Spleen (tissue), 7 donors: ENCODE measurements around the gene SDK1.

Experiments used
- CTCF ChIP-seq, 11 experiments: fragments of 200-600 bp in 7 of 11; fragments of 450-650 bp in 4 of 11; sonication (generic) in 4 of 11; IDR thresholded peaks in 8 of 11; conservative IDR thresholded peaks in 3 of 11; 1 replicate in 7 of 11; 2 replicates in 4 of 11; pipeline versions ENCODE4 v1.4.0 to v1.8.0; 2016 to 2021; ENCODE audit warnings: antibody characterized with exemption in 11 of 11, inconsistent platforms in 4 of 11, mild to moderate bottlenecking in 1 of 11
- POLR2AphosphoS5 ChIP-seq, 3 donors: sonication (generic); formaldehyde crosslinking; IDR thresholded peaks; one replicate each; pipeline ENCODE4 v1.5.1; 2017; ENCODE audit warnings: antibody characterized with exemption in 3 of 3
- donor health status: DM: no; HTN: no; CAD: no; lungs with moderate emphysema.
- donor health status: DM: no; HTN: no; CAD: no.
- donor health status: DM: no; HTN: no; CAD: no.

- no peak for TF ChIP-seq CTCF (IDR thresholded peaks at IDR 0.05 in 8 of 11, conservative IDR thresholded peaks at IDR 0.05 in 3 of 11)
- no peak for TF ChIP-seq POLR2AphosphoS5 (IDR thresholded peaks at IDR 0.05)
Observed at GRCh38 chr7:3882782-3883181, 581.7 kb downstream of the SDK1 start.
